NOMO-1 treated with dmso at 0.1 percent for 144 hours (cell line): ENCODE data around the gene SNX5.
A peak's percentile ranks its signal among the peaks of the same experiment; 100 is the strongest.

Experiments used
- DNase-seq: peaks from one replicate; lab custom pipeline; 2025; ENCODE audit not compliant: unreplicated experiment; lab: John Stamatoyannopoulos, UW

SNX5 gene

DNA sequence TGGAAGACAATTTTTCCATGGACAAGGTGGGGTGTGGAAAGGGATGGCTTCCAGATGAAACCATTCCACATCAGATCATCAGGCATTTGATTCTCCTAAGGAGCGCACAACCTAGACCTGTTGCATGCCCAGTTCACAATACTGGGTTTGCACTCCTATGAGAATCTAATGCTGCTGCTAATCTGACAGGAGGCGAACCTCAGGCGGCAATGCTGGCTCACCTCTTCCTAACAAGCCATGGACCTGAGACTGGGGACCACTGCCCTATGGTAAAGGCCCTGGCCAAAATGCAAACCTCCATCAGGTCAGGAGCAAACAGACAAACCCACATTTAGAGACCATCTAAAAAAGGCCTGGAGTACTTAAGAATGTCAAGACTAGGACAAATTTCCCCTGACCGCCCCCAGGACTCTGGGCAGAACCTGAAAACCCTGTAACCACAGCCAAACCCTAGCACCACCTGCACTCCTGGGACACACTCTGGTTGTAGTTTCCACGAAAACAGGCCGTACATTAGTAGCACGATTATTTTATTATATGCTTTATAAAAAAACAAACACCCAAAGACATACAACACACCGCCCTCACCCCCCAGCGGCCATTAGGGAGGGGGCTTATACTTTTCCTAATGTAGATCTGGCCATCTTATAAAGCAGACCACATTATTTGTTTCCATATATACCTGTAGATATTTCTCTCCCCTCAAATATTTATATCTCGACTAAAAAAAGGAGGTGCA, 27.3 kb downstream of the SNX5 start:
- no peak for DNase-seq

DNA sequence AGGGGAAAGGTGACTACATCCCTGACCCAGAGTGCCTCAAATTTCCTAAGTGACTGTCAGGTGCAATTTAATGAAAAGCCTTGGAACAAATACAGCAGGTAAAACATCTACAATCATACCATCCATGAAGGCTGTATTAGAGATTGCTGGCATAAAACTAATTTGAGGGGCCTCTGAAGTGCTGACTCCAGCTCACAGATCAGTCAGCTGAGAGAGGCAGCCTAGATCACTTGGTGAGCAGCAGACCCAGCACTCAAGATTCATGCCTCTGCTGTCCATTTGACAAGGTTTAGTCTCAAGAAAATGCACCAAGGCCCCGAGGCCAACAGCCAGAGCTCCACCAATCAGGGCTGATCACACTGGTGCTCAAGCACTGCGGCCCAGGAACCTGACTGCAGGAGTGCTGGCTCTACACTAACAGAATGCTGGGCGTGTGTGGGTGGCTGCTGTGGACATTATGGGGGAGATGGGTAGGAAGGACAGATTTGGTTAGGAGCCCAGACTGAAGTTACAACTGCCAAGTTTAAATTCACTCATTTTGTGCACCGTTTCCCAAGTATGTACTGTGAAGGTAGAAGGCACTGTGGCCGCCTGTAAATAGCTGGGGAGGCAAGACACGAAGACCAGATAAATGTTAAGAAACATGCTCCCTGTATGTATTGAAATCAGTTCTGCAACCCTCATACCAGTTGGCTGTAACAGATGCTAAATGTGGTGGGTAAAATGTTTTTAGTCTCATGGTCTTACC, 28.2 kb downstream of the SNX5 start:
- no peak for DNase-seq

DNA sequence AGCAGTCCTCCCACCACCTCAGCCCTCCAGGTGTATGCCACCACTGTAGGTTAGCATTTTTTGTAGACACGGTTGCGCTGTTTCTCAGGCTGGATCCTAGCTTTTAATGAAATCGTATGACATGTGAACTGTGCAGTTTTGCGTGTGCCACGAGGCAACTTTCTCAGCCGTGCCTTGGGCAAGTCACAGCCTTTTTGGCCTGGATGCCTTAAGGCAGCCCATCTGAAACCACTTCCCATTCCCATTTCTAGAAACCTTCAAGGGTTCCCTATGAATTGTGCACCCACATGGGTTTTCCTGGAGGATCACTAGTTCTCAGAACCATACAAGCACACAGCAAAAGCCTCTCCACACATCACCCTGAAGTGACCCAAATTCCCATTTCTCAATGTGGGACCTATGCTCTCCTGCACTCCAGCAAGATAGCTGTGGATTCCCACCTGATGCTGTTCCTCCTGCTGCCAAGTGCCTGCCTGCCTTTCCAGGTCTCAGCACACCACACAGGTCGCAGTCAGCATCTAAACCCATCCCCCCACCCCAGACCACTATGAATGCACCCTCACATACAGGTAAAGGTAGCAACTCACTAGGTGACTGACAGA, 28.9 kb downstream of the SNX5 start:
- no peak for DNase-seq

DNA sequence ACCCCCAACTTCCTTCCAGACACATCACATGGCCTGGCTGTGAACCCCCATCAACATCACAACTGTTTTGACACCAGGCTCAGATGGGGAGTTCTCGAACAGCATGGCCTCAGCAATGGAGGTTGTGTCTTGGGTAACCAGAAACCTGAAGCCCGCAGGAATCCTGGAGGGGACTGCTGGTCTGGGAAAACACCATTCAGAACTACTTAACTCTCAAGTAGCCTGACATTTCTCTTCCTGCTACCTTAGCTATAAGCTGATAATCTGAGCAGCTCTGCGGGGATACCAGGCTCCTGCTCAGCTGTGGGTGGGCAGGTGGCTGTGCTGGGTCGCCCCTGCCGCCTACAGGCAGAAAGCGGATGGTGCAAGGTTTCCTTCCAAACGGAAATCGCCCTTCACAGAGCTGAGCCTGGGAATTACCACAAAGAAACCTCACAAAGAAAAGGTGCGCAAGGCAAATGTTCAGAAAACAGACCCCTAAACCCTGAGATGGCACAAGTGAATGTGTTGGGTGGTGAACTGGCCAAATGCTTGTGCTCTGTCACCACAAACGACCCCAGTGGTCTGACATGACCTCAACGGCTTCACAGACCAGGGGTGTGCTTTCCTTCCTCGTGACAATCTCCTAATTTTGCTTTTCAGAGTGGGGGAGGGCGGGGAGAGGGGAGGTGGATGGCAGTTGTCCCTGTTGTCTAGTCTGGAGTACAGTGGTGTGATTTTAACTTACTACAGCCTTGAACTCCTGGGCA, 29.5 kb downstream of the SNX5 start:
- peak; percentile 16 for DNase-seq

DNA sequence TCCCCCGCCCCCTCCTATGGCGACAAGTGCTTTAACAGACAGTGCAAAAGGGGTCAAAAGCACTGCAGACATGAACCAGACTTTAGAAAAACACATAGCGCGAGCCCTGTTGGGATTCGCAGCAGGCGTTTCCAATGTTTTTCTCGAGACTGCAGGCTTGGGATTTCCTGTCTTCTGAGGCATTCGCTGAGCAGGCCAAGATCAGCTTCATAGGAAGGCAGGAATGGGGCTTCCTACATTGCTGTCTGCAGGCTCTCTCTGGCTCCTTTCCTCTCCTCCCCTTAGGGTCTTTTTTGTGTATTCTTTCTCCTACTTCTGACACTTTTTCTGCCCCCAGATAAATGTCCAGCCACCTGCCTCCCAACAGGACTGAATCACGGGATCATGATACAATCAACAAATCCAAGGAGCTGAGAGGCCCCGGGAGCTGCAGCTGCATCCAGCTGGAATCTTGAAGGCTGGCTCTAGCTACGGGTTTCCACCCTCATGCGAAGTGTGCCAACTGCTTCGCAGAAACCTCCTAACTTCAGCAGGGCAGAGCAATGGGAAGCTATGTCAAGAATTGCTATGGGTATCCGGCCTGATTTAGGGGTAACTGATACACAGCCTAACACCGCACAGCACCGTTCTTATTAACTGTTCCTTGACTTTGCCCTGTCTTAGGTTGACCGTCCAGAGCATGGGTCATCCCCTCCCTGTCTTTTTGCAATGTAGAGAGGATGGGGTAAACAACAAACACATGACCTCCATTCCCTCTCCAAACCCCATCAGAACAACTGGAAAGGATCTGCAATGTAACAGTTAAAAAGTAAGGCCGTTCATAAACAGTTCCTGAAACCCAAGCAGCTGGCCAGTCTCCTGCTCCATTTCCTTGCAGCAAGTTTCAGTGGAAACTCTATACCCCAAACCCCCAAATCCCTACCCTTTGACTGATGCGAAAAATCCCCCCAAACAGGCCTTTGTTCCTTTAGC, 31.5 kb downstream of the SNX5 start:
- no peak for DNase-seq

DNA sequence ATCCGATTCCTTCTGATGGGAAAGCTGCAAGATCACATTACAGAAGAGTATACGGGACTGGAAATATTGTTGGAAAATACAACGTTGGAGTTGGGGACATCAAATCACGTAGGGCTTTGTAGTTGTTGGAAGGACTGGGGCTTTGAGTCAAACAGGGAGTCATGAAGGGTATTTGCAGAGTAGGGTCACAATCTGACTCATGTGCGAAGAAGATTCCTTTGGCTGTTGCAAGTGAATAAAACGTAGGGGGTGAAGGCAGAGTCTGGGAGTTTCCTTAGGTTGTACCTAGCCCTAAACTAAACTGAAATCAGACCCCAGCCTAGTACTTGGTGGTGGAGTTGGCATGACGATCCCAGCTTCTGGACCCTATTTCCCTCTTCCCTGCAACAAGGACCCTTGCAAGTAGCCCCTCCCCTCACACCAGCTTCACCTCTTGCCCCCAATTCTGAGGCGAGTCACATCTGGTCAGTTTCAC, 32.3 kb downstream of the SNX5 start:
- no peak for DNase-seq

DNA sequence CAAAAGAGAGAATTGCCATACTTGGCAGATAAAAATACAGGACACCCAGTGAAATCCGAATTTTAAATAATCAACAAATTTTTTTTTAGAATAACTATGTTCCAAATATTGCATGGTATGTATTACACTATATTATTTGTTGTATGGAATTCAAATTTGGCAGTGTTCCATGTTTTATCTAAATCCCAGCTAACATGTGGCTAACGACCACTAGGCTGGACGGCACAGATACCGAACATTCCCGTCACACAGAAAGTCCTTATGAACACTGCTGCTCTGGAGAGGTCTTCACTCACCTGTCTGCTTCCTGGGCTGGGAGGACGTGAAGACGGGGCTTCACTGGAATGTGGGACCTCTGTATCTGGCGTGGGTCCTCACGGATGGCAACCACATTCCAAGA, 32.8 kb downstream of the SNX5 start:
- DNase-seq, result no peak

DNA sequence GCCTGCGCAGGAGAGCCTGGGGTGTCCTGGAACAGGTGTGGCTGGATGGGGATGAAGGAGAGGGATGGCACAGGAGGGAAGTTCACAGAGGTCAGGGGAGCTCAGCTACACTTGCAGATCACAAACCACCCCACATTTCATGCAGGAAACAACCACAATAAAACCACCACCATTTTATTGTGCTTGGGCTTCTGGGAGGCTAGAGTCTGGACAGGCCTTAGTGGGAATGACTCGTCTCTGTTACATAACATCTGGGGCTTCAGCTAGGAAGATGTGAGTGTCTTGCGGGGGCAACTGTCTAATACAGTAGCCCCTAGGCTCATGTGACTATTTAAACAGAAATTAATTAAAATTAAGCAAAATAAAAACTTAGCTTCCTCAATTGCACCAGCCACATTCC, 33.4 kb downstream of the SNX5 start:
- no peak for DNase-seq

DNA sequence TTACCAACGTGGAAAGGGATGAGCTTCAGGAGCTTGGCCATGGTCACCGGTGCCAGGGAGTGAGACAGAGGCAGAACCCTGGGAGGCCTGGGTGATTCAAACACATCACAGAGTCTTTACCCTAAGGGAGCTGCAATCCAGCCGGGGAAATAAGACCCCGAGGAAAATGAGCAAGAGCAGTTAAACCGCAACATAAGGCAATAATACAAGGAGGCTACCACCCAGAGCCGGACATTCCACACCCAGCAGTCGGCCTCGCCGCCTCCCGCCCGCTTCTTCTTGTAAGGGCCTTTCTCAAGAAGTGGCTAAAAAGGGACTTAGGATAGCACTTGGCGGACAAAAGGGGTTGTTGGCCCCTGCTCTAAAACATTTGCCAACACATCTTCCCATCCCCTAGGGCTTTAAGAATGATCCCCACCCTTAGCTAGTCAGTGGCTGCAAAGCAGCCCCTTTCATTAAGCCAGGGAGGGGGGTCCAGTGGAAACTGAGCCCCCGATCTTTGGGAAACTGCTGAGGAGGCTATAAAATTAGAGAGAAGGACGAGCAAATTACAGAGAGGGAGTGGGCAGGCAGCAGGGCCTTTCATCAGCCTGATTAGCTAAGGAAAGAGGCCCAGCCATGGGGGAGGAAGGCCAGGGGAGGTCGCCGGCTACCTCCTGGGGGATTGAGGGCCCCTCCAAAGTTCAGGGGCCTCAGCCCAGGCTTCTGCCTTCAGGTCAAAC, 34.3 kb downstream of the SNX5 start:
- DNase-seq, result no peak

DNA sequence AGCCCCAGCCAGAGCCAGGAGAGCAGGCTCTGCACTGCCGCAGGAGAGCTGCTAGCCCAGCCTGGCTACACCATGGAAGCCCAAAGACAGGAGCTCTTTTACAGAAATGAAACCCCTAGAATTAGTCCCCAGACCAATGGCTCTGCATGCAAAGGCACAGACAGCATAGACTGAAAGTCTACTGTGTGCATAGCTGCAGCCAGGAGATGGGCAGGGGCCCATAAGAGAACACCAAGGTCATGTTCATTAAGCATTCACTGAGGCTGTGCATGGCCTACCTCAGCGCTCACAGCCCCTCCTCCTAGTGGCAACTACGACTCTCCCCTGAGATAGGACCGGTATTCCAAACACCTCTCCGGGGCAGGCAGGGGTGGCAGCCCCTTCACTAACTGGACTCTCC, 34.9 kb downstream of the SNX5 start:
- no peak for DNase-seq

DNA sequence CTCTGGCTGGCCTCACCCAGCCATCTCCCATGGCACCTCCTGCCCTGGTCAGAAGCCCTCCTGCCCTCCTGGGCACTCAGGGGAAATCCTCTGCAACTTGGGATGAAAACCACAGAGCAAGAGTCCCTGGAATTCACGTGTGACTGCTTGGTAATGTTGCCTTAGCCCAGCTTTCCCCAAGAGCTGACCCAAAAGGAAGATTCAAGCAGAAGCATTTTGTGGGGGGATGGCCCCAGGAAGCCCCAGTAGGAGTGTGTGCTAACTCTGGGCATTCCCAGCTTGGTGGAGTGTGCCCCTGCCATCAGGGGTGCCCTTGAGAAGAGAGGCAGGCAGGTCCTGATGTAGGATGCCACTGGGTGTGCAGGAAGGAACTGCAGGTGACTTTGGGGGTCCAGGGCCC, 35.5 kb downstream of the SNX5 start:
- no peak for DNase-seq

DNA sequence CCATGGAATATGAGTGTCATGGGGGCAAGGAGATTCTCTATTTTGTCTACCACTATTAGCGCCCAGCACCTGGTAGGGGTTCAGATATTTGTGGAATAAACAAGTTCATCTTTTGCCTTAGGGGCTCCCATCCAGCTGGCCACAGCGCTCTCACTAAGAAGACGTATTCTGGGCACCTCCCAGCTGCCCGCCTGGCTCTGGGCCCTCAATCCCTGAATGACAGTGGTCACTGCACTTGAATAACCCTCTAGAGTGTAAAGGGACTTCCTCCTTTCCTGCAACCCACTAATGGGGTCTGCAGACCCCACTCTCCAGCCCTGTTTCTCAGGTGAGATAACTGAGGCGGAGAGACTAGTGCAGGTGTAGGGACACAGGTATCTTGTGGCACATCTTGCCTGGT, 36.2 kb downstream of the SNX5 start:
- DNase-seq, result no peak

DNA sequence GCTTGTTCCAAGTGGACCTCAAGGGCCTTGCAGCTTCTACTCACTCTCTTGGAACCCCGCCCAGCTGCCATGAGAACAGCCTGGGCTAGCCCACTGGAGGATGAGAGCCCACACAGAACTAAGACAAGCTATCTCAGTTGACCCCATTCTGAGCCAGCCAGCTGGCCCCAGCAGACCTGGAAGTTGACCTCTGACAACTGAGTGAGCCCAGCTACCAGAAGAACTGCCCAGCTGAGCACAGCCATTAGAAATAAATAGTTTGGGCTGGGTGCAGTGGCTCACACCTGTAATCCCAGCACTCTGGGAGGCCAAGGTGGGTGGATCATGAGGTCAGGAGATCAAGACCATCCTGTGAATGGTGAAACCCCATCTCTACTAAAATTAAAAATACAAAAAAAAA, 37.1 kb downstream of the SNX5 start:
- DNase-seq, result no peak

DNA sequence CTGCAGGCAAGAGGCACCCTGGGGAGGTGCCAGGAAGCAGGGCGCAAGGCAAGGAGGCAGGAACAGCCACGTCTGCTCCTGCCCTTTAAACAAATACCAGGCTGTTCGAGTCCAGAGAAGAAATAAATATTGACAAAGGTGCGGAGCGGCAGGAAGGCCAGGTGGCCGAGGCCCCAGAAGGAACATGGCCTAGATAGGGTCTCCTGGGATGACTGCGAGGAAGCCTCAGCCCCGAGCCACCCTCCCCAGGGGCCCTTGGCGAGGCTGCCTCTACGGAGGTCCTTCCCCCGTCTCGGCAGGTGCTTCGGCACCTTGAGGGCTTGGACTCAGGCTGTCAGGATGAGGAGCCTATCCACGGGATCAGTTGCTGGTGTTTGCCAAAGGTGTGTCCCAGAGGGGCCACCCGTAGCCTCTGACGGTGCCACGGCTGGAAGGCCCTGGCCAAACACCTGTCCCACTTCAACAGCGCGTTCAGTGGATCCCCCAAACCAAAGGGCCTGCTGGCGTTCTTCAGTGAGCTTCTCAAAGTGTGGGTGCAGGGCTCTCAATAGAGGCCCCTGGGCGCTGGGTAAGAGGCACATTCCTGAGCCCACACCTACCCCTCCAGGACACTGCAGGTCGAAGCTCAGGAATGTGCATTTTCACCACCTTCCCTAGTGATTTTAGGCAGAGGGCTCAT, 39.8 kb downstream of the SNX5 start:
- DNase-seq, result no peak

DNA sequence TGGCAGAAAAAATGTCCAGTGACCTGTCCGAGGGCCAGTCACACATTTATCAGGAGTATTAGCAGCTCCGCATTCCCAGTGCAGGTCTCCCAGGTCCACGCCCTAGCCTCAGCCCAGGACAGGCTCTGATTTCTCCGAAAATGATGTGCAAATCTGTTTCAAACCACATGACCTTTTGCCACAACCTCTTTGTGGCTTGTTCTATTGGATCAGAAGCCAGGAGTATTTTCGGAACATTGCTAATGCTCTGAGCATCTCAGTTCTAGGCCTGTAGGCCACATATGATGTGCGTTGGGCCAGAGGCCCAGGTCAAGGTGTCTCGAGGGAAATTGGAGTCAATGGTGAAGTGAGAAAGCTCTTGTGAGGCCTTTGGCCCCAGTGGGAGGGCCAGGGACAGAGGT, 40.4 kb downstream of the SNX5 start:
- no peak for DNase-seq

DNA sequence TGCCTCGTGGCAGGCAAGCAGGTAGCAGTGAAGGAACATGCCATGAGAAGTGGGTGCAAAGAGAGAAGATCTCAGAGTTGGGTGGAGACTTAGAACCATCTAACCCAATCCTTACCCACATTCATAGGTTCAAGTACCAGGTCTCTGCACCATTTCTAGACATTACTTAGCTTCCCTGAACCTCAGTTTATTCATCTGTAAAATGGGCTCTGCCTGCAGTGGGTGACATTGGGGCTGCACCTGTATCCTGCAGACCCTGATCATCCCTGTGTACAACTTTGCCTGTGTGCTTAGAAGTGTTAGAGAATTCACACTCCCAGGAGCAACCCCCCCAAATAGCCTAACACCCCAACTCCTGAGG, 42.7 kb downstream of the SNX5 start:
- DNase-seq, result no peak

DNA sequence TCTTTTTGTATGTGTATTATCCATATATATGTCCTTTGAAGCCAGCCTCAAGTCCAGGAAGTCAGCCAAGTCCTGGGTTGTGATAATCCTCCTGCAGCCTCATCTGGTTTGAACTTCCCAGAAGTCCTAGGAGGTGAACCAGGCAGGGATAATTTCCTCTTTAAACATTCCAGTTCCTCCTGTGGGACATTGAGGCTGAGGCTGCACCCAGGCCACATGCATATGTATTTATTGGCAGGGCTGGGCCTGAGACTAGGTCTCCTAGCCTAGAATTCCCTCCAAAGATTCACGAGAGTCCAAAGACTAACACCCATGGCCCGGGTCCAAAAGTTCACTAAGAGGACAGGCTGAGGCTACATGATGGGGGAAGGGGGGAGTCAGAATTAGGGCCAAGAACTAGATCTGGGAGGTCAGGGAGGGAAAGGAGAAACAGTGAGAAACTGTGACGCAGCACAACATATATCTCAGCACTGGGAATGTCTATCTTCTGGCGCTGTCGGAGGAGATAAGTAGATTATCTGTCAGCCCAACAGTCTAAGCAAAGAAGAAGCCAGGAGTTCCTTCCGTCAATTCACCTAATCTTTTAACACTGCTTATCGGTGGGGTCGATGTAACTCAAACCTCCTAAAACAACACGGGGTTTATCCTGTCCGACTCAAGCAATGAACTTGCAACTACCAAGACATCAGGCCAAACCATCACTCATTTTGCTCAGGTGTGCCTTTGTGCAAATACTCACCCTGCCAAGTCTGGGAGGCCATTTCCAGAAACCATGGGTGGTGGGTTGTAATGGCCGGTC, 43.3 kb downstream of the SNX5 start:
- no peak for DNase-seq

DNA sequence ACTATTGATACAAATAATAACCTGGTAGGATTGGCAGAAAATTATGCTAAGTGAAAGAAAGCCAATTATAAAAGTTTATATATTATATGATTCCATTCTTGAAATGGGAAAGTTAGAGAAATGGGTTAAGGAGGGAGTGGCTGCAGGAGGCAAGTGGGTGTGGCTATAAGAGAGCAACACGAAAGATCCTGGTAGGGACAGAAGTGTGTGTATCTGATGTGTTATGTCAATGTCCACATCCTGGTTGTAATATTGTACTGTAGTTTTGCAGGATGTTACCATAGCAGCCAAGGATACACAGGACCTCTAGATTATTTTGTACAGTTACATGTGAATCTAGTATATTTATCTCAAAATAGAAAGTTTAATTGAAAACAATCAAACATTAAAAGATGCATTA, 46.8 kb downstream of the SNX5 start:
- no peak for DNase-seq
